RWPE1 (cell line): ENCODE results near the gene PHRF1.

Experiments used
- CTCF ChIA-PET: fragments of 350-600 bp; sonication (Branson Sonifier 250); formaldehyde crosslinking; extraction: SDS; loops from one replicate; lab custom pipeline; 2021; lab: Yijun Ruan, JAX
- POLR2A ChIA-PET: fragments of 400-600 bp; formaldehyde crosslinking; extraction: SDS; loops from one replicate; lab custom pipeline; 2020; ENCODE audit warnings: antibody characterized with exemption; ENCODE audit not compliant: low non-redundant PET; lab: Yijun Ruan, JAX
- DNase-seq: peaks from one replicate; pipeline ENCODE4 v3.0.0; 2012; ENCODE audit warnings: low spot score
- H3K27ac ChIP-seq: fragments of 450-650 bp; 2 replicates; pipeline ENCODE4 v1.5.1; 2017
- TF ChIP-seq, protein P1 (sequence below): fragments of 450-650 bp; conservative IDR thresholded peaks from 2 replicates; pipeline ENCODE4 v1.5.1; 2017; ENCODE audit warnings: low read depth, mild to moderate bottlenecking

Gene PHRF1

DNA sequence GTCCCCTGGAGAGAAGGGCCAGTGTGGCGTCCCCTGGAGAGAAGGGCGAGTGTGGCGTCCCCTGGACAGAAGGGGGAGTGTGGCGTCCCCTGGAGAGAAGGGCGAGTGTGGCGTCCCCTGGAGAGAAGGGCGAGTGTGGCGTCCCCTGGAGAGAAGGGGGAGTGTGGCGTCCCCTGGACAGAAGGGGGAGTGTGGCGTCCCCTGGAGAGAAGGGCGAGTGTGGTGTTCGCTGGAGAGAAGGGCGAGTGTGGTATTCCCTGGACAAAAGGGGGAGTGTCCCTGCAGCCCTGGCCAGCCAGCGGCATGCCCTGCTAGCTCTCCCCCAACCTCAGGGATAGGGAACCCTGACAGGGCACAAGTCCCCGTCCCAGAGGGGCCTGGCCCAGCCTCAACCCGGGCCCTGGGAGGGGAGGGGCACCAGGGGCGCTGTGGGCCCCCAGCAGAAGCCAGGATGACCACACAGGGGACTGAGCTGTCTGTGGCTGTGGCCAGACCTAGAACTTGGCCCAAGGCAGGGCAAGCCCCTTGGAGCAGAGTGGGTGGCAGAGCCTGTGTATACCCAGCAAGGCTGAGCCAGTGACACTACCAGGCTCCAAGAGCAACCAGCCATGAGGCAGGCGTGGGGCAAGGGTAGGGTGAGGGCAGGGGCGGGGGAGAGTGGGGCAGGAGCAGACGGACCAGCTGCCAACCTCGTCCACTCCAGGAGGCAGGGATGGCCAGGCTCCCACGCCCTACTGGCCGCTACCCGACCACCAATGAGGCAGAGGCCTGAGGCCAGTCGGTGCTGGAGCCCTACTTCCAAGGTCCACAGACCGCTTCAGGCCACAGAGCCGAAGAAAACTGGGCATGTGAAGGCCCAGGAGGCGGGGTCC lies 45.1 kb upstream of the PHRF1 start:
- ChIA-PET POLR2A (no interaction called here), CTCF (interaction anchor here (1.0 to 1.3 kb wide), 2 partner anchors 12 to 83 kb away, joined by 3 to 5 read pairs; no protein-coding TSS in a partner anchor)
- TF ChIP-seq, protein P1, sequence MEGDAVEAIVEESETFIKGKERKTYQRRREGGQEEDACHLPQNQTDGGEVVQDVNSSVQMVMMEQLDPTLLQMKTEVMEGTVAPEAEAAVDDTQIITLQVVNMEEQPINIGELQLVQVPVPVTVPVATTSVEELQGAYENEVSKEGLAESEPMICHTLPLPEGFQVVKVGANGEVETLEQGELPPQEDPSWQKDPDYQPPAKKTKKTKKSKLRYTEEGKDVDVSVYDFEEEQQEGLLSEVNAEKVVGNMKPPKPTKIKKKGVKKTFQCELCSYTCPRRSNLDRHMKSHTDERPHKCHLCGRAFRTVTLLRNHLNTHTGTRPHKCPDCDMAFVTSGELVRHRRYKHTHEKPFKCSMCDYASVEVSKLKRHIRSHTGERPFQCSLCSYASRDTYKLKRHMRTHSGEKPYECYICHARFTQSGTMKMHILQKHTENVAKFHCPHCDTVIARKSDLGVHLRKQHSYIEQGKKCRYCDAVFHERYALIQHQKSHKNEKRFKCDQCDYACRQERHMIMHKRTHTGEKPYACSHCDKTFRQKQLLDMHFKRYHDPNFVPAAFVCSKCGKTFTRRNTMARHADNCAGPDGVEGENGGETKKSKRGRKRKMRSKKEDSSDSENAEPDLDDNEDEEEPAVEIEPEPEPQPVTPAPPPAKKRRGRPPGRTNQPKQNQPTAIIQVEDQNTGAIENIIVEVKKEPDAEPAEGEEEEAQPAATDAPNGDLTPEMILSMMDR = no peak
- DNase-seq = no peak
- peak overlapping the region; percentile 99 for H3K27ac ChIP-seq

DNA sequence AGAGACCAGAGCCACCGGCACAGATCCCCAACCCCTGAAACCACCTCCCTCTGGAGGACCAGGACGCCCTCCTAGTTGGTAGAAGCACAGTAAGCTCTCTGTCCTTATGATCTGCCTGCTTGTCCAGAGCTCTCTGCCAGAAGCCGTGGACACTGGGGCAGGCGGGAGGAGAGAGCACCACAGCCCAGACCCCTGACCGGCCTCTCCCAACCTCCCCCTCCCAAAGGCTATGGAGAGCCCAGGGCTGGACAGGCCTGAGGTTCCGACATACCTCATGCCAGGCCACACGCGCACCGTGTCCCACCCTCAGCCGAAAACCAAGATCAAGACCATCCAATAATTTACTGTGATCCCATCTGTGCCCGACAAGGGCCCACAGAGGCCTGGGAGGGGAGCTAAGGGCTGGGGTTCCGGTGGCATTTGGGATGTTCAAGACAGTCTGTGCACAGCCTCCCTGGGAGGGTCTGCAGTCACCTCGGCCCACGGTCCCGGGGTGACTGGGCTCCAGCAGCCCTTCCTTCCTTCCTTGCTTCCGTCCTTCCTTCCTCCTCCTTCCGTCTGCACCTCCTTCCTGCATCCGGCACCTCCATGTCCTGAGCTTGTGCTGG lies 44.2 kb upstream of the PHRF1 start:
- H3K27ac ChIP-seq = peak overlapping the region; percentile 99
- CTCF ChIA-PET = interaction anchor here (0.5 to 3.0 kb wide), 3 partner anchors 13 to 114 kb away, joined by 3 to 15 read pairs (median 5); no protein-coding TSS in a partner anchor
- TF ChIP-seq, protein P1 = no peak
- DNase-seq = no peak
- POLR2A ChIA-PET = no interaction called here

GRCh38 chr11:532527-532985 lies 43.7 kb upstream of the PHRF1 start:
- DNase-seq = no peak
- TF ChIP-seq, protein P1 = no peak
- peak overlapping the region; percentile 99 for H3K27ac ChIP-seq
- ChIA-PET CTCF (interaction anchor here (0.5 to 3.0 kb wide), 3 partner anchors 14 to 114 kb away, joined by 3 to 15 read pairs (median 3); no protein-coding TSS in a partner anchor), POLR2A (no interaction called here)

- DNase-seq = no peak
- peak overlapping the region; percentile 99 for H3K27ac ChIP-seq
- ChIA-PET CTCF (interaction anchor here (0.7 to 3.0 kb wide), 2 partner anchors 15 to 24 kb away, joined by 3 to 15 read pairs; no protein-coding TSS in a partner anchor), POLR2A (no interaction called here)
- TF ChIP-seq, protein P1 = no peak
Observed at GRCh38 chr11:532986-533585, 43.2 kb upstream of the PHRF1 start.

DNA sequence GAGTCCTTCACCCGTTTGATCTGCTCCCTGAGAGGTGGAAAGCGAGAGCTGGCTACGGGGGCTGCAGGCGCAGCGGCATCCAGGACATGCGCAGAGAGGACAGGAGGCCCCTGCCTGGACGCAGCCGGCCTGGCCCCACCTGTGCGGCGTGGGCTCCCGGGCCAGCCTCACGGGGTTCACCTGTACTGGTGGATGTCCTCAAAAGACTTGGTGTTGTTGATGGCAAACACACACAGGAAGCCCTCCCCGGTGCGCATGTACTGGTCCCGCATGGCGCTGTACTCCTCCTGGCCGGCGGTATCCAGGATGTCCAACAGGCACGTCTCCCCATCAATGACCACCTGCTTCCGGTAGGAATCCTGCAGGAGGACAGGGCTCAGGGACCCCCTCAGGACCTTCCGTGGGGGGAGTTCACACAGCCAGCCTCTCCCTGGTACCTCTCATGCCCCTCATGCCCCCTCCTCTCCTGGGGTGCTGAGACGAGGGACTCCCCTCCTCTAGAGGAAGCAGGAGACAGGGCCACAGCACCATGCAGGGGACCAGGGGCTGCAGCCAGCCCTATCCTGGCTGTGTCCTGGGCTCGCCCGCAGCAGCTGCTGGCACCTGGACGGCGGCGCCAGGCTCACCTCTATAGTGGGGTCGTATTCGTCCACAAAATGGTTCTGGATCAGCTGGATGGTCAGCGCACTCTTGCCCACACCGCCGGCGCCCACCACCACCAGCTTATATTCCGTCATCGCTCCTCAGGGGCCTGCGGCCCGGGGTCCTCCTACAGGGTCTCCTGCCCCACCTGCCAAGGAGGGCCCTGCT lies 42.5 kb upstream of the PHRF1 start:
- TF ChIP-seq, protein P1 = no peak
- DNase-seq = no peak
- ChIA-PET CTCF (interaction anchor here (0.6 to 3.0 kb wide), 2 partner anchors 15 to 178 kb away, joined by 3 to 15 read pairs; no protein-coding TSS in a partner anchor), POLR2A (interaction anchor here (0.6 to 0.9 kb wide), 2 partner anchors 23 to 121 kb away, joined by 3 to 10 read pairs; no protein-coding TSS in a partner anchor)
- H3K27ac ChIP-seq = peak overlapping the region; percentile 99
